Kidney epithelial cell (primary cell): Measurements from ENCODE around the gene CLCN4. TPM values are rescaled to one million over a fixed set of nuclear protein-coding genes. Genes with fewer than 3 reads are reported as not detected.

Experiments used
- DNase-seq: peaks from one replicate; pipeline ENCODE4 v3.0.0-alpha.2; 2010; ENCODE audit warnings: low read depth
- H3K27me3 ChIP-seq: 2 replicates; pipeline ENCODE4 v1.6.0; 2011; ENCODE audit warnings: low read length; ENCODE audit not compliant: control insufficient read depth, insufficient read depth
- H3K36me3 ChIP-seq: 2 replicates; pipeline ENCODE4 v1.5.1; 2011; ENCODE audit warnings: low read length; ENCODE audit not compliant: control insufficient read depth, insufficient read depth
- H3K4me3 ChIP-seq: 2 replicates; pipeline ENCODE4 v1.5.1; 2011; ENCODE audit warnings: low read depth, mild to moderate bottlenecking, control low read depth, low read length
- total RNA-seq: library from RNA; depleted of rRNA; stranded (reverse); fragments of >200 nt; gene quantifications from 2 replicates; pipeline ENCODE4 v1.2.3, GENCODE V29; 2015
- TF ChIP-seq, protein P1 (sequence below): IDR thresholded peaks from 2 replicates; pipeline ENCODE4 v1.5.1; 2011; ENCODE audit warnings: mild to moderate bottlenecking, moderate library complexity, low read length, control low read depth, inconsistent platforms; ENCODE audit not compliant: insufficient read depth, poor library complexity, severe bottlenecking

CLCN4 gene
- 6.8 and 7.3 TPM in 2 replicates for total RNA-seq

- Histone ChIP-seq H3K36me3 (no peaks in the 10 kb centered on the region), H3K4me3 (peak within 1 kb of the TSS; percentile 18), H3K27me3 (no peaks in the 10 kb centered on the region)
- DNase-seq: no peak
- TF ChIP-seq, protein P1, sequence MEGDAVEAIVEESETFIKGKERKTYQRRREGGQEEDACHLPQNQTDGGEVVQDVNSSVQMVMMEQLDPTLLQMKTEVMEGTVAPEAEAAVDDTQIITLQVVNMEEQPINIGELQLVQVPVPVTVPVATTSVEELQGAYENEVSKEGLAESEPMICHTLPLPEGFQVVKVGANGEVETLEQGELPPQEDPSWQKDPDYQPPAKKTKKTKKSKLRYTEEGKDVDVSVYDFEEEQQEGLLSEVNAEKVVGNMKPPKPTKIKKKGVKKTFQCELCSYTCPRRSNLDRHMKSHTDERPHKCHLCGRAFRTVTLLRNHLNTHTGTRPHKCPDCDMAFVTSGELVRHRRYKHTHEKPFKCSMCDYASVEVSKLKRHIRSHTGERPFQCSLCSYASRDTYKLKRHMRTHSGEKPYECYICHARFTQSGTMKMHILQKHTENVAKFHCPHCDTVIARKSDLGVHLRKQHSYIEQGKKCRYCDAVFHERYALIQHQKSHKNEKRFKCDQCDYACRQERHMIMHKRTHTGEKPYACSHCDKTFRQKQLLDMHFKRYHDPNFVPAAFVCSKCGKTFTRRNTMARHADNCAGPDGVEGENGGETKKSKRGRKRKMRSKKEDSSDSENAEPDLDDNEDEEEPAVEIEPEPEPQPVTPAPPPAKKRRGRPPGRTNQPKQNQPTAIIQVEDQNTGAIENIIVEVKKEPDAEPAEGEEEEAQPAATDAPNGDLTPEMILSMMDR: no peak
These were observed at the start of gene CLCN4 for GRCh38 chrX:10156199-10157031. Gene CLCN4, plus strand, starts transcription at chrX:10156975. Its CDS starts 28,058 bp downstream, at chrX:10185033.

- Histone ChIP-seq H3K27me3 (no peaks in the 10 kb centered on the region), H3K36me3 (no peaks in the 10 kb centered on the region), H3K4me3 (no peak overlapping the region)
- TF ChIP-seq, protein P1: no peak
- no peak for DNase-seq
These were observed 49.3 kb upstream of the CLCN4 start for GRCh38 chrX:10107483-10107882.

GRCh38 chrX:10108288-10108687, 48.5 kb upstream of the CLCN4 start:
- H3K36me3 ChIP-seq: no peaks in the 10 kb centered on the region
- TF ChIP-seq, protein P1: no peak
- no peak overlapping the region for H3K4me3 ChIP-seq
- DNase-seq: no peak
- no peaks in the 10 kb centered on the region for H3K27me3 ChIP-seq

DNA sequence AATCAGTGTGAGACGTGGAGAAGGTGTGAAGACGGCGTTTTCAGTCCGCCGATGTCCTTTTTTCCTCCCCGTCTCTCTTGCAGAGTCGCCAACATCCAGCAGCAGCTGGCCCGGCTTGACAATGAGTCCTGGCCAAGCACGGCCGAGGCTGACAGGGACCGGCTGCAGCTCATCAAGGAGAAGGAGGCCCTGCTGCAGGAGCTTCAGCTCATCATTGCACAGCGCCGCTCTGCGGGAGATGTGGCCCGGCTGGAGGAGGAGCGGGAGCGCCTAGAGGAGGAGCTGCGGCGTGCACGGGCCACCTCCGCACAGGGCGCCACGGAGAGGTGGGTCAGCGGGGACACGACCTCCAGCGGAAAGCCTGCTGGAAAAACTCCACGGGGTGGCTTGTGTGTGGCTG, 47.1 kb upstream of the CLCN4 start:
- no peaks in the 10 kb centered on the region for H3K36me3 ChIP-seq
- TF ChIP-seq, protein P1: no peak
- H3K27me3 ChIP-seq: no peaks in the 10 kb centered on the region
- DNase-seq: no peak
- no peak overlapping the region for H3K4me3 ChIP-seq

- Histone ChIP-seq H3K4me3 (no peak overlapping the region), H3K36me3 (no peaks in the 10 kb centered on the region), H3K27me3 (no peaks in the 10 kb centered on the region)
- DNase-seq: no peak
- TF ChIP-seq, protein P1: no peak
These were observed 46.3 kb upstream of the CLCN4 start for GRCh38 chrX:10110316-10110935.

GRCh38 chrX:10110984-10111363, 45.8 kb upstream of the CLCN4 start:
- DNase-seq: no peak
- TF ChIP-seq, protein P1: no peak
- Histone ChIP-seq H3K4me3 (no peak overlapping the region), H3K27me3 (no peaks in the 10 kb centered on the region), H3K36me3 (no peaks in the 10 kb centered on the region)
